Measurements from ENCODE around the gene ETS1.

ETS1 gene

GRCh38 chr11:128549256-128549944 lies 38.0 kb downstream of the ETS1 start:
- H3K4me3 ChIP-seq (ENCODE audit: low read depth, low read length), result peak overlapping the region; percentile 39
- DNase-seq (ENCODE audit: low read depth, low spot score), result peak; percentile 22
- in situ Hi-C loops (cut with HindIII; ENCODE audit: low sequenced_read_pairs), result no loop called here
- TF ChIP-seq CTCF (IDR thresholded peaks at IDR 0.05; ENCODE audit: low read depth, low read length), result no peak

- no peak for TF ChIP-seq CTCF (IDR thresholded peaks at IDR 0.05; ENCODE audit: low read depth, low read length)
- in situ Hi-C loops (cut with HindIII; ENCODE audit: low sequenced_read_pairs), result no loop called here
- DNase-seq (ENCODE audit: low read depth, low spot score), result no peak
- H3K4me3 ChIP-seq (ENCODE audit: low read depth, low read length), result peak overlapping the region; percentile 39
Observed at GRCh38 chr11:128548649-128549255, 38.6 kb downstream of the ETS1 start.

- in situ Hi-C loops (cut with HindIII; ENCODE audit: low sequenced_read_pairs), result no loop called here
- DNase-seq (ENCODE audit: low read depth, low spot score), result no peak
- TF ChIP-seq CTCF (IDR thresholded peaks at IDR 0.05; ENCODE audit: low read depth, low read length), result no peak
- H3K4me3 ChIP-seq (ENCODE audit: low read depth, low read length), result peak overlapping the region; percentile 39
Observed at GRCh38 chr11:128547946-128548648, 39.3 kb downstream of the ETS1 start.

- no peak overlapping the region for H3K4me3 ChIP-seq (ENCODE audit: low read depth, low read length)
- in situ Hi-C loops (cut with HindIII; ENCODE audit: low sequenced_read_pairs), result no loop called here
- DNase-seq (ENCODE audit: low read depth, low spot score), result no peak
- TF ChIP-seq CTCF (IDR thresholded peaks at IDR 0.05; ENCODE audit: low read depth, low read length), result no peak
Observed at GRCh38 chr11:128546916-128547315, 40.4 kb downstream of the ETS1 start.

GRCh38 chr11:128544471-128545051 lies 42.8 kb downstream of the ETS1 start:
- H3K4me3 ChIP-seq (ENCODE audit: low read depth, low read length), result no peak overlapping the region
- in situ Hi-C loops (cut with HindIII; ENCODE audit: low sequenced_read_pairs), result no loop called here
- peak; percentile 24 for DNase-seq (ENCODE audit: low read depth, low spot score)
- TF ChIP-seq CTCF (IDR thresholded peaks at IDR 0.05; ENCODE audit: low read depth, low read length), result no peak

GRCh38 chr11:128540469-128540868 lies 46.9 kb downstream of the ETS1 start:
- in situ Hi-C loops (cut with HindIII; ENCODE audit: low sequenced_read_pairs), result no loop called here

More at GRCh38 chr11:128540469-128540868, 46.9 kb downstream of the ETS1 start:
- no peak overlapping the region for H3K4me3 ChIP-seq (ENCODE audit: low read depth, low read length)
- DNase-seq (ENCODE audit: low read depth, low spot score), result no peak
- TF ChIP-seq CTCF (IDR thresholded peaks at IDR 0.05; ENCODE audit: low read depth, low read length), result no peak

Data from astrocyte of the spinal cord (primary cell).